ENCODE measurements around the gene C11orf91.

Gene C11orf91

GRCh38 chr11:33672273-33672672, 28.4 kb downstream of the C11orf91 start:
- no peak for TF ChIP-seq CTCF (IDR thresholded peaks at IDR 0.05; ENCODE audit: extremely low read depth, missing control alignments)
- DNase-seq (ENCODE audit: low spot score), result no peak

- no peak for DNase-seq (ENCODE audit: low spot score)
- no peak for TF ChIP-seq CTCF (IDR thresholded peaks at IDR 0.05; ENCODE audit: extremely low read depth, missing control alignments)
These were observed 30.2 kb downstream of the C11orf91 start for GRCh38 chr11:33670250-33671011.

- TF ChIP-seq CTCF (IDR thresholded peaks at IDR 0.05; ENCODE audit: extremely low read depth, missing control alignments), result no peak
- DNase-seq (ENCODE audit: low spot score), result no peak
These were observed 30.9 kb downstream of the C11orf91 start for GRCh38 chr11:33669598-33670249.

GRCh38 chr11:33668951-33669596, 31.6 kb downstream of the C11orf91 start:
- DNase-seq (ENCODE audit: low spot score), result no peak
- TF ChIP-seq CTCF (IDR thresholded peaks at IDR 0.05; ENCODE audit: extremely low read depth, missing control alignments), result no peak

- no peak for TF ChIP-seq CTCF (IDR thresholded peaks at IDR 0.05; ENCODE audit: extremely low read depth, missing control alignments)
- no peak for DNase-seq (ENCODE audit: low spot score)
These were observed 32.2 kb downstream of the C11orf91 start for GRCh38 chr11:33668468-33668825.

- TF ChIP-seq CTCF (IDR thresholded peaks at IDR 0.05; ENCODE audit: extremely low read depth, missing control alignments), result no peak
- no peak for DNase-seq (ENCODE audit: low spot score)
These were observed 32.7 kb downstream of the C11orf91 start for GRCh38 chr11:33667819-33668467.

Measured in GM20000 (cell line).